Smooth muscle cell (in vitro differentiated cells): ENCODE measurements around the gene PPIL4. TPM values are rescaled to one million over a fixed set of nuclear protein-coding genes. Genes with fewer than 3 reads are reported as not detected.

Experiments used
- DNase-seq: peaks from one replicate; lab custom pipeline; 2025; ENCODE audit not compliant: unreplicated experiment; lab: John Stamatoyannopoulos, UW
- H2AFZ ChIP-seq: fragments of 200-600 bp; sonication (generic); 2 replicates; pipeline ENCODE4 v1.6.0; 2016; ENCODE audit warnings: antibody characterized with exemption, low read depth, mild to moderate bottlenecking
- H3F3A ChIP-seq: fragments of 200-600 bp; sonication (generic); 2 replicates; pipeline ENCODE4 v1.6.0; 2017; ENCODE audit warnings: antibody characterized with exemption, low read depth
- H3K27ac ChIP-seq: fragments of 200-600 bp; sonication (generic); 2 replicates; pipeline ENCODE4 v1.5.1; 2016; ENCODE audit warnings: low read depth, mild to moderate bottlenecking
- H3K27me3 ChIP-seq: fragments of 200-600 bp; sonication (generic); 2 replicates; pipeline ENCODE4 v1.6.1; 2016; ENCODE audit warnings: low read depth, mild to moderate bottlenecking
- H3K36me3 ChIP-seq: fragments of 200-600 bp; sonication (generic); 2 replicates; pipeline ENCODE4 v1.5.1; 2016; ENCODE audit warnings: low read depth
- H3K4me1 ChIP-seq: fragments of 200-600 bp; sonication (generic); 2 replicates; pipeline ENCODE4 v1.5.1; 2016; ENCODE audit warnings: low read depth
- H3K4me2 ChIP-seq: fragments of 200-600 bp; sonication (generic); 2 replicates; pipeline ENCODE4 v1.6.0; 2016; ENCODE audit warnings: mild to moderate bottlenecking
- H3K4me3 ChIP-seq: fragments of 200-600 bp; sonication (generic); 2 replicates; pipeline ENCODE4 v1.5.1; 2016; ENCODE audit warnings: mild to moderate bottlenecking
- H3K79me2 ChIP-seq: fragments of 200-600 bp; sonication (generic); 2 replicates; pipeline ENCODE4 v1.6.0; 2016; ENCODE audit warnings: low read depth, mild to moderate bottlenecking
- H3K9ac ChIP-seq: fragments of 200-600 bp; sonication (generic); 2 replicates; pipeline ENCODE4 v1.6.0; 2016; ENCODE audit warnings: low read depth
- H3K9me3 ChIP-seq: fragments of 200-600 bp; sonication (generic); replicated peaks from 2 replicates; pipeline ENCODE4 v1.5.1; 2016; ENCODE audit warnings: low read depth
- H4K20me1 ChIP-seq: fragments of 200-600 bp; sonication (generic); 2 replicates; pipeline ENCODE4 v1.6.0; 2016; ENCODE audit warnings: low read depth
- CTCF ChIP-seq: fragments of 200-600 bp; sonication (generic); IDR thresholded peaks from 2 replicates; pipeline ENCODE4 v1.5.1; 2017; ENCODE audit warnings: borderline replicate concordance, mild to moderate bottlenecking, antibody characterized with exemption; ENCODE audit not compliant: insufficient read depth, poor library complexity, severe bottlenecking
- WGBS: methylation state at CpG from one replicate; pipeline ENCODE4 v1.1.7; 2016; ENCODE audit warnings: low lambda C conversion rate; 5-methylcytosine and 5-hydroxymethylcytosine counted together
- polyA plus RNA-seq: library from polyadenylated mRNA; unstranded; fragments of >200 nt; fragmentation: Nextera tagmentation; extraction: Ambion mirVana; gene quantifications from 2 replicates; pipeline ENCODE4 v1.2.1, GENCODE V29; 2016
- total RNA-seq: library from RNA; depleted of rRNA; stranded (reverse); fragments of >200 nt; gene quantifications from 2 replicates; pipeline ENCODE4 v1.2.3, GENCODE V29; 2014

PPIL4 gene
- total and polyA plus RNA-seq, 2 experiments from 2014 or later, result 30.8 to 64.8 TPM

- Histone ChIP-seq H3K79me2 (no peaks in the 10 kb centered on the region), H3K4me1 (no peaks in the 10 kb centered on the region), H3K27me3 (no peaks in the 10 kb centered on the region), H2AFZ (no peak overlapping the region), H3F3A (no peaks in the 10 kb centered on the region), H3K4me2 (no peak overlapping the region), H3K9ac (no peak overlapping the region), H3K36me3 (no peaks in the 10 kb centered on the region), H4K20me1 (no peaks in the 10 kb centered on the region), H3K4me3 (no peak overlapping the region), H3K9me3 (no peaks in the 10 kb centered on the region), H3K27ac (no peak overlapping the region)
- no peak for DNase-seq
- no peak for TF ChIP-seq CTCF
- 85% methylated on average over 1 of the region's 1 CpG for WGBS
Measured at GRCh38 chr6:149458806-149459205, 87.0 kb downstream of the PPIL4 start.

- no peaks in the 10 kb centered on the region for H4K20me1 ChIP-seq
- H3K9me3 ChIP-seq, result no peaks in the 10 kb centered on the region
- H3K9ac ChIP-seq, result no peak overlapping the region
- no peaks in the 10 kb centered on the region for H3K27me3 ChIP-seq
- WGBS, result 89% methylated on average over 7 of the region's 7 CpGs
- no peak for TF ChIP-seq CTCF
- H3K4me2 ChIP-seq, result no peak overlapping the region
- H3K79me2 ChIP-seq, result no peaks in the 10 kb centered on the region
- no peak overlapping the region for H3K27ac ChIP-seq
- no peak overlapping the region for H2AFZ ChIP-seq
- no peaks in the 10 kb centered on the region for H3K4me1 ChIP-seq
- H3K4me3 ChIP-seq, result no peak overlapping the region
- no peak for DNase-seq
- no peaks in the 10 kb centered on the region for H3F3A ChIP-seq
- no peaks in the 10 kb centered on the region for H3K36me3 ChIP-seq
Measured at GRCh38 chr6:149458196-149458595, 87.6 kb downstream of the PPIL4 start.

- no peaks in the 10 kb centered on the region for H3K4me1 ChIP-seq
- H3K36me3 ChIP-seq, result no peaks in the 10 kb centered on the region
- H3K9me3 ChIP-seq, result no peaks in the 10 kb centered on the region
- H2AFZ ChIP-seq, result no peak overlapping the region
- WGBS, result 84% methylated on average over 7 of the region's 7 CpGs
- H3K4me3 ChIP-seq, result no peak overlapping the region
- no peak for TF ChIP-seq CTCF
- H3K4me2 ChIP-seq, result no peak overlapping the region
- H4K20me1 ChIP-seq, result no peaks in the 10 kb centered on the region
- H3K27ac ChIP-seq, result no peak overlapping the region
- no peak for DNase-seq
- H3F3A ChIP-seq, result no peaks in the 10 kb centered on the region
- no peaks in the 10 kb centered on the region for H3K79me2 ChIP-seq
- no peaks in the 10 kb centered on the region for H3K27me3 ChIP-seq
- no peak overlapping the region for H3K9ac ChIP-seq
Measured at GRCh38 chr6:149457316-149457884, 88.4 kb downstream of the PPIL4 start.

GRCh38 chr6:149456311-149457021, 89.4 kb downstream of the PPIL4 start:
- H4K20me1 ChIP-seq, result no peaks in the 10 kb centered on the region
- no peak overlapping the region for H3K9ac ChIP-seq
- no peak for TF ChIP-seq CTCF
- H2AFZ ChIP-seq, result no peak overlapping the region
- 94% methylated on average over 46 of the region's 49 CpGs for WGBS
- H3K27me3 ChIP-seq, result peaks cover 9% of the 10 kb centered on the region
- peaks cover 1% of the 10 kb centered on the region for H3K4me1 ChIP-seq
- H3K79me2 ChIP-seq, result no peaks in the 10 kb centered on the region
- no peak overlapping the region for H3K4me3 ChIP-seq
- DNase-seq, result no peak
- no peak overlapping the region for H3K27ac ChIP-seq
- no peaks in the 10 kb centered on the region for H3K9me3 ChIP-seq
- H3K4me2 ChIP-seq, result no peak overlapping the region
- no peaks in the 10 kb centered on the region for H3F3A ChIP-seq
- no peaks in the 10 kb centered on the region for H3K36me3 ChIP-seq
